Measurements from ENCODE around the gene TMEM86A.
A peak's percentile ranks its signal among the peaks of the same experiment; 100 is the strongest.

TMEM86A gene

GRCh38 chr11:18726040-18726439 is 27.5 kb downstream of the TMEM86A start, which contains the start of gene IGSF22:
Gene IGSF22 (minus strand): TSS chr11:18726188. CDS start chr11:18724236, 1,952 bp downstream.
- DNase-seq (ENCODE audit: low read depth in 2 of 2): no peak

GRCh38 chr11:18727479-18728236 is 29.1 kb downstream of the TMEM86A start:
- no peak for DNase-seq (ENCODE audit: low read depth in 2 of 2)

- no peak for DNase-seq (ENCODE audit: low read depth in 2 of 2)
Observed at GRCh38 chr11:18728658-18729057, 30.1 kb downstream of the TMEM86A start.

GRCh38 chr11:18729426-18729825 is 30.8 kb downstream of the TMEM86A start:
- DNase-seq (ENCODE audit: low read depth in 2 of 2): no peak

GRCh38 chr11:18730020-18730419 is 31.4 kb downstream of the TMEM86A start:
- DNase-seq (ENCODE audit: low read depth in 2 of 2): no peak

GRCh38 chr11:18731441-18731840 is 32.9 kb downstream of the TMEM86A start:
- DNase-seq (ENCODE audit: low read depth in 2 of 2): no peak

- peak; percentile 38 to 50 for DNase-seq (ENCODE audit: low read depth in 2 of 2)
Observed at GRCh38 chr11:18731949-18732821, 33.6 kb downstream of the TMEM86A start.

GRCh38 chr11:18733202-18733601 is 34.6 kb downstream of the TMEM86A start:
- DNase-seq (ENCODE audit: low read depth in 2 of 2): no peak

GRCh38 chr11:18736590-18737148 is 38.1 kb downstream of the TMEM86A start:
- no peak for DNase-seq (ENCODE audit: low read depth in 2 of 2)

GRCh38 chr11:18737642-18738041 is 39.1 kb downstream of the TMEM86A start:
- DNase-seq (ENCODE audit: low read depth in 2 of 2): no peak

GRCh38 chr11:18739685-18740084 is 41.1 kb downstream of the TMEM86A start:
- no peak for DNase-seq (ENCODE audit: low read depth in 2 of 2)

GRCh38 chr11:18741783-18742182 is 43.2 kb downstream of the TMEM86A start:
- no peak for DNase-seq (ENCODE audit: low read depth in 2 of 2)

- no peak for DNase-seq (ENCODE audit: low read depth in 2 of 2)
Observed at GRCh38 chr11:18743365-18743764, 44.8 kb downstream of the TMEM86A start.

GRCh38 chr11:18743900-18744514 is 45.4 kb downstream of the TMEM86A start:
- no peak for DNase-seq (ENCODE audit: low read depth in 2 of 2)

- DNase-seq (ENCODE audit: low read depth in 2 of 2): no peak
Observed at GRCh38 chr11:18745251-18745650, 46.7 kb downstream of the TMEM86A start.

GRCh38 chr11:18748766-18749365 is 50.3 kb downstream of the TMEM86A start:
- DNase-seq (ENCODE audit: low read depth in 2 of 2): no peak

- no peak for DNase-seq (ENCODE audit: low read depth in 2 of 2)
Observed at GRCh38 chr11:18749681-18750319, 51.2 kb downstream of the TMEM86A start.

GRCh38 chr11:18750944-18751343 is 52.4 kb downstream of the TMEM86A start:
- no peak for DNase-seq (ENCODE audit: low read depth in 2 of 2)

- DNase-seq (ENCODE audit: low read depth in 2 of 2): no peak
Observed at GRCh38 chr11:18752502-18752901, 53.9 kb downstream of the TMEM86A start.

GRCh38 chr11:18754308-18754707 is 55.7 kb downstream of the TMEM86A start:
- DNase-seq (ENCODE audit: low read depth in 2 of 2): no peak

Data from stimulated activated CD8-positive, alpha-beta memory T cell treated with anti-CD3 and anti-CD28 coated beads, Interleukin-15, amount 100 ng/mL, for 4 hours (primary cell).